ENCODE measurements around the gene HBD. TPM values are rescaled to one million over a fixed set of nuclear protein-coding genes. Genes with fewer than 3 reads are reported as not detected.

Gene HBD
- total and polyA plus RNA-seq, 9 of the 15 experiments (the other 6 are each of a cell fraction or from before 2014, with no cell fraction given), result 11.8 to 169 (median 36.0) TPM

DNA sequence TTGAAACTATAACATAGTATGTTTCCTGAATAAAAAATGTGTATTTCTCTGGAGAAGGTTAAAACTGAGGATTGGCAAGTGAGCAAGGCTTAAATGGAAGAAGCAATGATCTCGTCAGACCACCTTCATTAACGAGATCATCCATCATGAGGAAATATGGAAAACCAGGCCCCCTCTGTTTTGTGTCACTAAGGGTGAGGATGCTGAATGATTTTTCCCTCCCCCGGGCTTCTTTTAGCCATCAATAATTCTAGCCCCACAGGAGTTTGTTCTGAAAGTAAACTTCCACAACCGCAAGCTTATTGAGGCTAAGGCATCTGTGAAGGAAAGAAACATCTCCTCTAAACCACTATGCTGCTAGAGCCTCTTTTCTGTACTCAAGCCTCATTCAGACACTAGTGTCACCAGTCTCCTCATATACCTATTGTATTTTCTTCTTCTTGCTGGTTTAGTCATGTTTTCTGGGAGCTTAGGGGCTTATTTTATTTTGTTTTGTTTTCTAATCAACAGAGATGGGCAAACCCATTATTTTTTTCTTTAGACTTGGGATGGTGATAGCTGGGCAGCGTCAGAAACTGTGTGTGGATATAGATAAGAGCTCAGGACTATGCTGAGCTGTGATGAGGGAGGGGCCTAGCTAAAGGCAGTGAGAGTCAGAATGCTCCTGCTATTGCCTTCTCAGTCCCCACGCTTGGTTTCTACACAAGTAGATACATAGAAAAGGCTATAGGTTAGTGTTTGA, 41.3 kb upstream of the HBD start (continued):
- TF ChIP-seq, protein P1, sequence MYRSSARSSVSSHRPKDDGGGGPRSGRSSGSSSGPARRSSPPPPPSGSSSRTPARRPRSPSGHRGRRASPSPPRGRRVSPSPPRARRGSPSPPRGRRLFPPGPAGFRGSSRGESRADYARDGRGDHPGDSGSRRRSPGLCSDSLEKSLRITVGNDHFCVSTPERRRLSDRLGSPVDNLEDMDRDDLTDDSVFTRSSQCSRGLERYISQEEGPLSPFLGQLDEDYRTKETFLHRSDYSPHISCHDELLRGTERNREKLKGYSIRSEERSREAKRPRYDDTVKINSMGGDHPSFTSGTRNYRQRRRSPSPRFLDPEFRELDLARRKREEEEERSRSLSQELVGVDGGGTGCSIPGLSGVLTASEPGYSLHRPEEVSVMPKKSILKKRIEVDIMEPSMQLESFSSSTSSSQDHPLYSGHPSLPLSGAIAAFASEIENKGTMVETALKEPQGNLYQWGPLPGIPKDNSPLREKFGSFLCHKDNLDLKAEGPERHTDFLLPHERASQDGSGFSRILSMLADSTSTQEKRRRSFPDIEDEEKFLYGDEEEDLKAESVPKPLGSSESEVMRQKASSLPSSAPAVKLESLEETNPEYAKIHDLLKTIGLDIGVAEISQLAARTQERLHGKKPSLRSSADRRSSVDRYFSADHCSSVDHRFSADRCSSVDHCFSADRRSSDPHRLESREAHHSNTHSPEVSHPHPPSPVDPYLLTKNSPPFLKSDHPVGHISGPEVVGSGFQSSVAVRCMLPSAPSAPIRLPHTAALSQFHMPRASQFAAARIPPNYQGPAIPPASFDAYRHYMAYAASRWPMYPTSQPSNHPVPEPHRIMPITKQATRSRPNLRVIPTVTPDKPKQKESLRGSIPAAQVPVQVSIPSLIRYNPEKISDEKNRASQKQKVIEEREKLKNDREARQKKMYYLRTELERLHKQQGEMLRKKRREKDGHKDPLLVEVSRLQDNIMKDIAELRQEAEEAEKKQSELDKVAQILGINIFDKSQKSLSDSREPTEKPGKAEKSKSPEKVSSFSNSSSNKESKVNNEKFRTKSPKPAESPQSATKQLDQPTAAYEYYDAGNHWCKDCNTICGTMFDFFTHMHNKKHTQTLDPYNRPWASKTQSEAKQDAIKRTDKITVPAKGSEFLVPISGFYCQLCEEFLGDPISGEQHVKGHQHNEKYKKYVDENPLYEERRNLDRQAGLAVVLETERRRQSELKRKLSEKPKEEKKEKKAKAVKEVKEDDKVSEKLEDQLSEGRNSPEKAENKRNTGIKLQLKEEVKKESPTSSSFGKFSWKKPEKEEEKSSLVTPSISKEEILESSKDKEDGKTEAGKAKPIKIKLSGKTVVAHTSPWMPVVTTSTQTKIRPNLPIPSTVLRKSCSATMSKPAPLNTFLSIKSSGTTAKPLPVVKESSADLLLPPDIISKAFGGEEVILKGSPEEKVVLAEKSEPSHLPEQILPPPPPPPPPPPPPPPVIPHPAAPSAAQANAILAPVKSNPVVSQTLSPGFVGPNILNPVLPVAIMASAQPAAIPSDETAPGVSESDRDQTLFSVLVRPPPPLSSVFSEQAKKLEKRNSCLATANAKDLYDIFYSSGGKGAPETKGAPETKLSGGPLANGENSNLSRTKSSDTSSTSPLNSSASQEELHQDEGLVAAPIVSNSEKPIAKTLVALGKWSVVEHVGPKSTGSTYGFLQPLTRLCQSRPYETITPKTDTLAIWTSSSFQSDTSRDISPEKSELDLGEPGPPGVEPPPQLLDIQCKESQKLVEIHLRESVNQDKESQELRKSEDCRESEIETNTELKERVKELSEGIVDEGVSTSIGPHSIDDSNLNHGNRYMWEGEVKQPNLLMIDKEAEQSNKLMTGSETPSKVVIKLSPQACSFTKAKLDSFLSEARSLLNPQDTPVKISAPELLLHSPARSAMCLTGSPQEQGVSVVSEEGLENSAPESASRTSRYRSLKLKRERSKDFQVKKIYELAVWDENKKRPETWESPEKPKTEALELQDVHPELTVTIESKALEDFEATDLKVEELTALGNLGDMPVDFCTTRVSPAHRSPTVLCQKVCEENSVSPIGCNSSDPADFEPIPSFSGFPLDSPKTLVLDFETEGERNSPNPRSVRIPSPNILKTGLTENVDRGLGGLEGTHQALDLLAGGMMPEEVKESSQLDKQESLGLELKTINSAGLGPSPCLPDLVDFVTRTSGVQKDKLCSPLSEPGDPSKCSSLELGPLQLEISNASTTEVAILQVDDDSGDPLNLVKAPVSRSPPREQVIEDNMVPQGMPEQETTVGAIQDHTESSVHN (IDR thresholded peaks at IDR 0.05; ENCODE audit: borderline replicate concordance in 1 of 2, low read depth in 1 of 2), result no peak
- TF ChIP-seq ZNF644 (tag; IDR thresholded peaks at IDR 0.05; ENCODE audit: low read depth) (peak; percentile 29; the same call in 1 of the 2 replicates), RCOR1 (IDR thresholded peaks at IDR 0.05; ENCODE audit: borderline replicate concordance in 1 of 2, low read depth in 2 of 2, low read length in 2 of 2) (peak in 1 of 2 experiments; percentile 75; a peak in 2 of 4 replicates), NFATC3 (IDR thresholded peaks at IDR 0.05) (no peak), NCOR1 (IDR thresholded peaks at IDR 0.05) (peak; percentile 86)
- TF ChIP-seq, protein P2, sequence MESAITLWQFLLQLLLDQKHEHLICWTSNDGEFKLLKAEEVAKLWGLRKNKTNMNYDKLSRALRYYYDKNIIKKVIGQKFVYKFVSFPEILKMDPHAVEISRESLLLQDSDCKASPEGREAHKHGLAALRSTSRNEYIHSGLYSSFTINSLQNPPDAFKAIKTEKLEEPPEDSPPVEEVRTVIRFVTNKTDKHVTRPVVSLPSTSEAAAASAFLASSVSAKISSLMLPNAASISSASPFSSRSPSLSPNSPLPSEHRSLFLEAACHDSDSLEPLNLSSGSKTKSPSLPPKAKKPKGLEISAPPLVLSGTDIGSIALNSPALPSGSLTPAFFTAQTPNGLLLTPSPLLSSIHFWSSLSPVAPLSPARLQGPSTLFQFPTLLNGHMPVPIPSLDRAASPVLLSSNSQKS (CRISPR knock-in tag; IDR thresholded peaks at IDR 0.05), result no peak
- TF ChIP-seq, protein P3, sequence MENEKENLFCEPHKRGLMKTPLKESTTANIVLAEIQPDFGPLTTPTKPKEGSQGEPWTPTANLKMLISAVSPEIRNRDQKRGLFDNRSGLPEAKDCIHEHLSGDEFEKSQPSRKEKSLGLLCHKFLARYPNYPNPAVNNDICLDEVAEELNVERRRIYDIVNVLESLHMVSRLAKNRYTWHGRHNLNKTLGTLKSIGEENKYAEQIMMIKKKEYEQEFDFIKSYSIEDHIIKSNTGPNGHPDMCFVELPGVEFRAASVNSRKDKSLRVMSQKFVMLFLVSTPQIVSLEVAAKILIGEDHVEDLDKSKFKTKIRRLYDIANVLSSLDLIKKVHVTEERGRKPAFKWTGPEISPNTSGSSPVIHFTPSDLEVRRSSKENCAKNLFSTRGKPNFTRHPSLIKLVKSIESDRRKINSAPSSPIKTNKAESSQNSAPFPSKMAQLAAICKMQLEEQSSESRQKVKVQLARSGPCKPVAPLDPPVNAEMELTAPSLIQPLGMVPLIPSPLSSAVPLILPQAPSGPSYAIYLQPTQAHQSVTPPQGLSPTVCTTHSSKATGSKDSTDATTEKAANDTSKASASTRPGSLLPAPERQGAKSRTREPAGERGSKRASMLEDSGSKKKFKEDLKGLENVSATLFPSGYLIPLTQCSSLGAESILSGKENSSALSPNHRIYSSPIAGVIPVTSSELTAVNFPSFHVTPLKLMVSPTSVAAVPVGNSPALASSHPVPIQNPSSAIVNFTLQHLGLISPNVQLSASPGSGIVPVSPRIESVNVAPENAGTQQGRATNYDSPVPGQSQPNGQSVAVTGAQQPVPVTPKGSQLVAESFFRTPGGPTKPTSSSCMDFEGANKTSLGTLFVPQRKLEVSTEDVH (IDR thresholded peaks at IDR 0.05; ENCODE audit: low read depth, partially characterized antibody), result no peak
- TF ChIP-seq, protein P4, sequence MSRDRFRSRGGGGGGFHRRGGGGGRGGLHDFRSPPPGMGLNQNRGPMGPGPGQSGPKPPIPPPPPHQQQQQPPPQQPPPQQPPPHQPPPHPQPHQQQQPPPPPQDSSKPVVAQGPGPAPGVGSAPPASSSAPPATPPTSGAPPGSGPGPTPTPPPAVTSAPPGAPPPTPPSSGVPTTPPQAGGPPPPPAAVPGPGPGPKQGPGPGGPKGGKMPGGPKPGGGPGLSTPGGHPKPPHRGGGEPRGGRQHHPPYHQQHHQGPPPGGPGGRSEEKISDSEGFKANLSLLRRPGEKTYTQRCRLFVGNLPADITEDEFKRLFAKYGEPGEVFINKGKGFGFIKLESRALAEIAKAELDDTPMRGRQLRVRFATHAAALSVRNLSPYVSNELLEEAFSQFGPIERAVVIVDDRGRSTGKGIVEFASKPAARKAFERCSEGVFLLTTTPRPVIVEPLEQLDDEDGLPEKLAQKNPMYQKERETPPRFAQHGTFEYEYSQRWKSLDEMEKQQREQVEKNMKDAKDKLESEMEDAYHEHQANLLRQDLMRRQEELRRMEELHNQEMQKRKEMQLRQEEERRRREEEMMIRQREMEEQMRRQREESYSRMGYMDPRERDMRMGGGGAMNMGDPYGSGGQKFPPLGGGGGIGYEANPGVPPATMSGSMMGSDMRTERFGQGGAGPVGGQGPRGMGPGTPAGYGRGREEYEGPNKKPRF (IDR thresholded peaks at IDR 0.05; ENCODE audit: low read depth, low read length), result no peak

Measured in K562 (cell line).